Lung (tissue), 12 donors: ENCODE results near the gene COL8A2. TPM values are rescaled to one million over a fixed set of nuclear protein-coding genes. Genes with fewer than 3 reads are reported as not detected.

Experiments
- ATAC-seq: fragments of 200-7000 bp; cut with Tn5 transposase; one replicate; pipeline ENCODE4 v1.9.1; 2020; ENCODE audit warnings: moderate number of reproducible peaks; ENCODE audit not compliant: insufficient read depth, low FRiP score
- DNase-seq, 3 donors: peaks; one replicate each; pipeline ENCODE4 v3.0.0-alpha.2; 2013 to 2017
- H3K27ac ChIP-seq, 2 donors: one replicate each; pipeline ENCODE4 v1.5.1; 2013; ENCODE audit warnings: mild to moderate bottlenecking in 2 of 2, moderate library complexity in 2 of 2, control low read depth in 1 of 2, inconsistent platforms in 1 of 2, low read depth in 1 of 2, low read length in 1 of 2
- H3K27me3 ChIP-seq, 3 donors: one replicate each; pipeline ENCODE4 v1.5.1; 2013; ENCODE audit warnings: low read length in 2 of 3; ENCODE audit not compliant: control insufficient read depth in 3 of 3, insufficient read depth in 3 of 3
- H3K36me3 ChIP-seq, 4 donors: one replicate each; pipeline ENCODE4 v1.5.1; 2013; ENCODE audit warnings: low read length in 4 of 4, mild to moderate bottlenecking in 1 of 4, moderate library complexity in 1 of 4; ENCODE audit not compliant: control insufficient read depth in 4 of 4, insufficient read depth in 4 of 4
- H3K4me1 ChIP-seq, 5 donors: one replicate each; pipeline ENCODE4 v1.5.1; 2013; ENCODE audit warnings: low read length in 5 of 5, mild to moderate bottlenecking in 2 of 5, moderate library complexity in 1 of 5; ENCODE audit not compliant: control insufficient read depth in 5 of 5, insufficient read depth in 5 of 5
- H3K4me3 ChIP-seq: one replicate; pipeline ENCODE4 v1.5.1; 2013; ENCODE audit warnings: mild to moderate bottlenecking, control low read depth, moderate library complexity
- H3K9ac ChIP-seq, 2 donors: one replicate each; pipeline ENCODE4 v1.5.1; 2013; ENCODE audit warnings: low read length in 2 of 2, control low read depth in 1 of 2; ENCODE audit not compliant: insufficient read depth in 1 of 2
- H3K9me3 ChIP-seq, 4 donors: one replicate each; pipeline ENCODE4 v1.5.1; 2013; ENCODE audit warnings: low read length in 3 of 4, mild to moderate bottlenecking in 1 of 4, moderate library complexity in 1 of 4; ENCODE audit not compliant: control insufficient read depth in 4 of 4, insufficient read depth in 3 of 4
- WGBS, 2 donors: extraction: QIAGEN DNeasy Blood & Tissue Kit; methylation state at CpG; one replicate each; pipeline ENCODE4 v1.1.7; 2013; 5-methylcytosine and 5-hydroxymethylcytosine counted together
- polyA plus RNA-seq, 2 donors: library from polyadenylated mRNA; stranded (reverse); fragments of 200-250 nt; gene quantifications; one replicate each; pipeline ENCODE4 v1.2.1, GENCODE V29; 2013
- total RNA-seq, 2 donors: library from RNA; depleted of rRNA in 1 of 2; stranded (reverse); fragments of >200 nt in 1 of 2; gene quantifications; one replicate each; pipeline ENCODE4 v1.2.1, GENCODE V29; 2014 to 2021
- TF ChIP-seq, protein P1 (sequence below): IDR thresholded peaks from 2 replicates; pipeline ENCODE4 v1.5.1; 2012; ENCODE audit warnings: mild to moderate bottlenecking; ENCODE audit errors: control extremely low read depth, extremely low read depth
- donor health status: control.
- donor health status: control.
- donor health status: Bipolar disorder and iron deficiency.
- donor health status: healthy.
- donor health status: DM: yes; HTN: yes; CAD: no.

The COL8A2 gene
- total and polyA plus RNA-seq, 4 donors, result 2.0 to 6.0 (median 3.3) TPM

DNA sequence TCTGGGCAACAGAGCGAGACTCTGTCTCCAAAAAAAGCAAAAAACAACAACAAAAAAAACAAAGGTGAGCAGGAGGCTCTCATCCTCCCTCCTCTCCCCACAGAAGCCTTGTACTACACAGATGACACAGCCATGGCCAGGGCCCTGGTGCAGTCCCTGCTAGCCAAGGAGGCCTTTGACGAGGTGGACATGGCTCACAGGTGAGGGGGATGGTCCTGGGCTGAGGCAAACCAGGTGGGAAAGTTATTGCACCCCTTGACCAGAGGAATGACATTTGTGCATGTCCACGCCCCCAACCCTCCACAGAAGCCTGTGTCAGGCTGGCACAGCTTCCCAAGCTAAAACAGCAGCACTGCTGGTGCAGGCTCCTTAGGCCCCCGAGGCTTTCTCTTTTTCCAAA lies 33.9 kb downstream of the COL8A2 start:
- Histone ChIP-seq H3K4me3 (no peak overlapping the region), H3K27ac (no peak overlapping the region), H3K9me3 (no peaks in the 10 kb centered on the region), H3K4me1 (peaks cover 3 to 16% (median 4%) of the 10 kb centered on the region in 5 donors), H3K36me3 (peaks cover 3 to 44% (median 29%) of the 10 kb centered on the region in 4 donors), H3K27me3 (no peaks in the 10 kb centered on the region), H3K9ac (no peak overlapping the region)
- ATAC-seq (no peak), DNase-seq (no peak)
- 95 to 96% methylated on average over 4 of the region's 4 CpGs for WGBS, 2 donors
- TF ChIP-seq, protein P1, sequence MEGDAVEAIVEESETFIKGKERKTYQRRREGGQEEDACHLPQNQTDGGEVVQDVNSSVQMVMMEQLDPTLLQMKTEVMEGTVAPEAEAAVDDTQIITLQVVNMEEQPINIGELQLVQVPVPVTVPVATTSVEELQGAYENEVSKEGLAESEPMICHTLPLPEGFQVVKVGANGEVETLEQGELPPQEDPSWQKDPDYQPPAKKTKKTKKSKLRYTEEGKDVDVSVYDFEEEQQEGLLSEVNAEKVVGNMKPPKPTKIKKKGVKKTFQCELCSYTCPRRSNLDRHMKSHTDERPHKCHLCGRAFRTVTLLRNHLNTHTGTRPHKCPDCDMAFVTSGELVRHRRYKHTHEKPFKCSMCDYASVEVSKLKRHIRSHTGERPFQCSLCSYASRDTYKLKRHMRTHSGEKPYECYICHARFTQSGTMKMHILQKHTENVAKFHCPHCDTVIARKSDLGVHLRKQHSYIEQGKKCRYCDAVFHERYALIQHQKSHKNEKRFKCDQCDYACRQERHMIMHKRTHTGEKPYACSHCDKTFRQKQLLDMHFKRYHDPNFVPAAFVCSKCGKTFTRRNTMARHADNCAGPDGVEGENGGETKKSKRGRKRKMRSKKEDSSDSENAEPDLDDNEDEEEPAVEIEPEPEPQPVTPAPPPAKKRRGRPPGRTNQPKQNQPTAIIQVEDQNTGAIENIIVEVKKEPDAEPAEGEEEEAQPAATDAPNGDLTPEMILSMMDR, result no peak

DNA sequence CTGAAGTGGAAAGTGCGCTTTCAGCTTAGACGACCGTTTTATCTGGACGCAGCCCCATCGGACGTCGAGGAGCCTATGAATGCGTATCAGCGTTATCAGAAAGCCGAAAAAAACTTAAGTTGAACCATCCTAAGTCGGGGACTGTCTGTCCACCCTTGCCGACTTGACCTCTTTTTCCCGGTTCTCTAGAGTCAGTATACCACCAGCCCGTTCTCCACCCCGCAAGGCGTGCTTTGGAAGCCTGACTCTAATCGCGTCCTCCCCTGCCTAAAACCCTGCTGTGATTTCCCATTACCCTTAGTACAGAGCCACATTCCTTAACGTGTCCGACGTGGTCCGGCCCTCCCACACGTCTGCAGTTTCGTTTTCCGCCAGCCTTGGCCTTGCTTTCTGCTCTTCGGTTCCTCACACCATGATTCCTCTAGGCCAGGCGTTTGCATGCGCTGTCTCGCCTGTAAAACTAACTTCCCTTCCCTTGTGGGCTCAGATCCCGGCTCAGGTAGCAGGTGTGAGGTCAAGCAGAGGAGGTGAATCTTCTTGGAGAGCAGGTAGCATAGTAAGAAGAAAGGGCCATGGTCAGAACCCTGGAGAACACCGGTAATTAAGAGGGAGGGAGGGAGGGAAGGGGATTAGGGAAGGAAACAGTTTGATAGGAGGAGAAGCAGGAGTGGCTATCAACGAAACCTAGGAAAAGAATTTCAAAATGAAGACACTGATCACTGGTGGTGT lies 35.5 kb downstream of the COL8A2 start:
- no peaks in the 10 kb centered on the region for H3K9me3 ChIP-seq
- H3K4me3 ChIP-seq, result peak overlapping the region; percentile 94
- peak overlapping the region; percentile 41 to 65 for H3K9ac ChIP-seq
- WGBS, 2 donors, result 5% methylated on average over 32 of the region's 32 CpGs
- peaks cover 0 to 16% (median 4%) of the 10 kb centered on the region in 5 donors for H3K4me1 ChIP-seq
- H3K27ac ChIP-seq, result peak overlapping the region in 1 of 2 donors; percentile 95
- TF ChIP-seq, protein P1, result no peak
- H3K27me3 ChIP-seq, result no peaks in the 10 kb centered on the region
- DNase-seq (peak in 2 of 3 donors; percentile 22 to 27), ATAC-seq (peak; percentile 35)
- H3K36me3 ChIP-seq, result peaks cover 3 to 35% (median 27%) of the 10 kb centered on the region in 4 donors

DNA sequence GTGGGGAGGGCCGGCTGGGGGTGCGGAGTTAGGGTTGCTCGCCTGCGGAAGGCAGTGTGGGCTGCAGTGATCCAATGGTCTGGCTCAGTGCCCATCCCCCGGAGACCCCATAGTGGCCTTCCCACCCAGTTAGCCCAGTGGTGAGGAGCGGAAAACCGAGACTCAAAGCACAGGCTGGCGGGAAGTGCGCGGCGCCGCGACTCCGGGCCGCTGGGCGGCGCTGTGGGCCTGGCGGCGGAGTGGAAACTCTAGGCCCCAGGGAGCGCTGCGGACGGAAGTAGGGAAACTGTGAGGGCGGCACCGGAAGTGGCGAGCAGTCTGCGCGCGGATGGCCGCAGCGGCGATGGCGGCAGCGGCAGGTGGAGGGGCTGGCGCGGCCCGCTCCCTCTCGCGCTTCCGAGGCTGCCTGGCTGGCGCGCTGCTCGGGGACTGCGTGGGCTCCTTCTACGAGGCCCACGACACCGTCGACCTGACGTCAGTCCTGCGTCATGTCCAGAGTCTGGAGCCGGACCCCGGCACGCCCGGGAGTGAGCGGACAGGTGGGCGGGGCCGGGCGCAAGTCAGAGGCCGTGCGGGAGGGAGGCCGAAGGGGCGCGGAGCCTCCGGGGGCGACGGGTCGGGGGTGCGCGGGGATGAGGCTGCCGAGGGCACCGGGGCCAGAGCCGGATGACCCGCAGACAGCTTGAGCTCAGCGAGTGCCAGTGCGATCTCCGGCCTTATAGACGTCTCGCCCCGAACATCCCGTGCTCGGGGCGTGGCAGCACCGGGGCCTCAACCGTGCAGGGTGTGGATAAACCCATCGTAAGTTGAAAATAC lies 36.2 kb downstream of the COL8A2 start, which contains the start of gene ADPRS:
TSS of gene ADPRS (plus strand) at position 316 of the 816 bp plus-strand sequence. CDS start at position 329, 13 bp downstream.
- peak within 1 kb of the TSS; percentile 82 to 95 for H3K27ac ChIP-seq
- no peaks in the 10 kb centered on the region for H3K9me3 ChIP-seq
- DNase-seq (peak; percentile 90 to 95 (median 91)), ATAC-seq (peak; percentile 94)
- H3K27me3 ChIP-seq, result no peaks in the 10 kb centered on the region
- peaks cover 3 to 27% (median 23%) of the 10 kb centered on the region in 4 donors for H3K36me3 ChIP-seq
- TF ChIP-seq, protein P1, result peak; percentile 97
- H3K4me1 ChIP-seq, result peaks cover 0 to 19% (median 4%) of the 10 kb centered on the region in 5 donors
- peak within 1 kb of the TSS; percentile 41 to 65 for H3K9ac ChIP-seq
- peak within 1 kb of the TSS; percentile 94 for H3K4me3 ChIP-seq
- 1% methylated on average over 81 to 84 of the region's 84 CpGs for WGBS, 2 donors
